T-helper 1 cell (primary cell): ENCODE measurements around the gene SNX2.
A peak's percentile ranks its signal among the peaks of the same experiment; 100 is the strongest.
"Not testable (repeated sequence)": the region's sequence is repeated elsewhere in the genome, so short reads cannot be mapped to it uniquely, and the experiment has no call there.

ENCODE experiments used
- DNase-seq, 5 donors: peaks; one replicate each; pipeline ENCODE4 v3.0.0-alpha.2; 2012 to 2020

The SNX2 gene

GRCh38 chr5:122844910-122845228, 70.0 kb downstream of the SNX2 start:
- no peak for DNase-seq

- DNase-seq = peak; percentile 48 to 83 (median 61)
Observed at GRCh38 chr5:122845229-122846050, 70.6 kb downstream of the SNX2 start, which contains the start of gene SNX24. Gene SNX24 (plus strand): TSS chr5:122845613. CDS start chr5:122845634, 21 bp downstream.

GRCh38 chr5:122846051-122846550, 71.2 kb downstream of the SNX2 start:
- DNase-seq = no peak

- no peak for DNase-seq
Observed at GRCh38 chr5:122847687-122848081, 72.8 kb downstream of the SNX2 start.

- no peak for DNase-seq
Observed at GRCh38 chr5:122849771-122850170, 74.9 kb downstream of the SNX2 start.

GRCh38 chr5:122857538-122857937, 82.7 kb downstream of the SNX2 start:
- DNase-seq = not testable (repeated sequence)

- DNase-seq = no peak
Observed at GRCh38 chr5:122858451-122858850, 83.6 kb downstream of the SNX2 start.

GRCh38 chr5:122863240-122863639, 88.4 kb downstream of the SNX2 start:
- no peak for DNase-seq

GRCh38 chr5:122863721-122864120, 88.8 kb downstream of the SNX2 start:
- no peak for DNase-seq

GRCh38 chr5:122864400-122864799, 89.5 kb downstream of the SNX2 start:
- DNase-seq = peak in 1 of 5 donors; percentile 66

GRCh38 chr5:122864842-122865241, 90.0 kb downstream of the SNX2 start:
- DNase-seq = no peak

GRCh38 chr5:122870219-122870856, 95.5 kb downstream of the SNX2 start:
- DNase-seq = no peak

GRCh38 chr5:122871661-122872060, 96.8 kb downstream of the SNX2 start:
- DNase-seq = no peak

- DNase-seq = no peak
Observed at GRCh38 chr5:122874179-122874875, 99.4 kb downstream of the SNX2 start.

- DNase-seq = no peak
Observed at GRCh38 chr5:122877518-122877917, 102.6 kb downstream of the SNX2 start.

GRCh38 chr5:122879076-122879475, 104.2 kb downstream of the SNX2 start:
- DNase-seq = no peak
